NCI-H82 treated with DMSO at 0.1 percent for 48 hours (cell line): Measurements from ENCODE around the gene FARP2.
"Not testable (repeated sequence)": the region's sequence is repeated elsewhere in the genome, so short reads cannot be mapped to it uniquely, and the experiment has no call there.

ENCODE experiments used
- DNase-seq: peaks from one replicate; lab custom pipeline; 2025; ENCODE audit not compliant: unreplicated experiment; lab: John Stamatoyannopoulos, UW

The FARP2 gene

DNA sequence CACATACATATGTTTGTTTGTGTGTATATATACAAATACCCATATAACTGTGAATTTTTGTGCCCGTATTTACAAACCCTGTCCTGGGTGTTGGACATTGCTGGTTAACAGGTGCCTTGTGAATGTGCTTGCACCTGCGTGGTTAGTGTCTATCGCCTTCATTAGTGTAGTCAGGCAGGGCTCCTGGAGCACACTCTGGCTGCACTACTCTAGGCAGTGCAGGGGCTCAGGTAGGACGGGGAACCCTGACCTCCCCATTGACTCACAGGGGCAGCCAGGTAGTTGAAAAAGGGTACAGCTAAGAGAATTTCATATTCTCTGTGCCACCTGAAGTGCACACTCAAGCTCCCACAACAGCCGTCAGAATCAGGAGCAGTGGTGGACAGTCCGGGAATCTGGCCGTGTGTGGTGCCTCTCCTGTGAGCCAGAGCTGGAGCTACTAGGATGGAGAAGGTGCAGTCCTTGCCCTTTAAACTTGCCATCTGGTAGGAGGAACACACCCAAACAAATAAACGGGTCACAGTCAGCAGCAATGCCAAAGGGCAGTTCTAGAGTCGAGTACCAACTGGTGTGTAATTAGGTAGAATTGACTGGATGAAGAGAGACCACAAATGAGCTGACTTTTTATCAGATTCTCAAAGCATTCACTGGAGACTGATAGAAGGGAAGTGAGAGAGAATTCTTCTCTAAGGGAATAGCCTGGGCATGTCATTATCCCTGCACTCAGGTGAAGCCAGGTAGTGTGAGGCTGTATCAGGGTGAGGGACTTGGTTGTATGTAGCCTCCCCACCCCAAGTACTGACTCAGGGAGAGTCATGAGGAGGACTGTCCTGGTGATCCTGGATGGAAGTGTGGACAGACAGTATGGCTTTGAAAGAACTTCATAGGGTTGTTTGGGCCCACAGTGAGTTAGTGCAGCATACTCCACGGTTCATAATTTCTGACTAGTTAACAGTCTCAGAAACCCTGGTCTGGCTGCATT is 44.1 kb downstream of the FARP2 start:
- no peak for DNase-seq

DNA sequence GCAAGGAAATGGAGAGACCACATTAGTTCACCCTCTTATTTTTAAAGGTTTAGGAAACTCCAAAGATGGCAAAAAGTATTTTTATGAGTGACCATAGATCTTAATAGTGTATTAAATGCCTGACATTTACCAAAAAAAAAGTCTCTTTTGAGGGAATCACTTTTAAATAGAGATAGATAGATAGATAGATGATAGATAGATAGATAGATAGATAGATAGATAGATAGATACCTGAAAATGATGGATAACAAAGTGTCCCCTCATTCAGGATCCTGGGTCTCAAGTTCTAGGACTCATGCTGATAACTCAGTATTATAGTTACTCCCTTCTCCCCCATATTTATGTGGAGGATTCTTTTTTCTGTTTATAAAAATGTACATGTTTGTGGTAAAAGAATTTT is 52.8 kb downstream of the FARP2 start:
- no peak for DNase-seq

DNA sequence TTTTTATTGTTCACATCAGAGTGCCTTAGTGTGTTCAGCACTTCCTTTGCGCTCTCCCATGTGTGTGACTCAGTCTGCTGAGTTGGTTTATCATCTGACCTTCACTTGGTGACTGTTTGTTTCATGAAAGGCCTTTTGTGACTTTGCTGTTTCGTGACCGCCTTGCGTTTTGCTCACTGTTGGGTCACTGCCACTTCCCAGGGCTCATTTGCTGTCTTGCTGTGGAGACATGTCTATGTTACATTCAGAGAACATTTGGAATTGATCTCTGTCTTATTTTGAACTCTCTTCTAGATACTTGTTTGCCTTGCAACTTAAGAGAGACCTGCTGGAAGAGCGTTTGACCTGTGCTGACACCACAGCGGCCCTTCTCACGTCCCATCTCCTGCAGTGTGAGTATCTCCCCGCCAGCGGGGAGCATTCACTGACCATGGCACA is 54.7 kb downstream of the FARP2 start:
- no peak for DNase-seq

DNA sequence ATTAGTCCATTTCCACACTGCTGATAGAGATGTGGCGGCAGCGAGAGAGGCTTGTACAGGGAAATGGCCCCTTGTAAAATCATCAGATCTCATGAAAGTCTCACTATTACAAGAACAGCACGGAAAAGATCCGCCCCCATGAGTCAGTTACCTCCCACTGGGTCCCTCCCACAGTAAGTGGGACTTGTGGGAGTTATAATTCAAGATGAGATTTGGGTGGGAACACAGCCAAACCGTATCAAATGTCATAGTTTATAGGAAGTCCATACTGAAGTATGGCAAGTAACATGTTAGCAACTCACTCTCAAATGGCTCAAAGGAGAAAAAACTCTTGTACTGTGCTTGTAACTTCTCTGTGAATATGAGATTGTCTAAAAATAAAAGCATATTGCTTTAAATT is 56.1 kb downstream of the FARP2 start:
- DNase-seq = no peak

DNA sequence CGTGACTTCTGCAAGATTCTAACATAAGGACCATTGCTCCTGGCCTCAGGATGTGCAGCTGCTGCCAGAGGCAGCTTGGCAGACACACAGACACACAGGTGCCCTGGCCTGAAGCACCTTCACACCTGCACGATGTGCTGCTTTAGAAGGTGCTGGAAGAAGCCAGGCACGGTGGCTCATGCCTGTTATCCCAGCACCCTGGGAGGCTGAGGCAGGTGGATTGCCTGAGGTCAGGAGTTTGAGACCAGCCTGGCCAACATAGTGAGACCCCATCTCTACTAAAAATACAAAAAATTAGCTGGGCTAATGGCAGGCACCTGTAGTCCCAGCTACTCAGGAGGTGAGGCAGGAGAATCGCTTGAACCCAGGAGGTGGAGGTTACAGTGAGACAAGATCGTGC is 57.4 kb downstream of the FARP2 start:
- DNase-seq = not testable (repeated sequence)

DNA sequence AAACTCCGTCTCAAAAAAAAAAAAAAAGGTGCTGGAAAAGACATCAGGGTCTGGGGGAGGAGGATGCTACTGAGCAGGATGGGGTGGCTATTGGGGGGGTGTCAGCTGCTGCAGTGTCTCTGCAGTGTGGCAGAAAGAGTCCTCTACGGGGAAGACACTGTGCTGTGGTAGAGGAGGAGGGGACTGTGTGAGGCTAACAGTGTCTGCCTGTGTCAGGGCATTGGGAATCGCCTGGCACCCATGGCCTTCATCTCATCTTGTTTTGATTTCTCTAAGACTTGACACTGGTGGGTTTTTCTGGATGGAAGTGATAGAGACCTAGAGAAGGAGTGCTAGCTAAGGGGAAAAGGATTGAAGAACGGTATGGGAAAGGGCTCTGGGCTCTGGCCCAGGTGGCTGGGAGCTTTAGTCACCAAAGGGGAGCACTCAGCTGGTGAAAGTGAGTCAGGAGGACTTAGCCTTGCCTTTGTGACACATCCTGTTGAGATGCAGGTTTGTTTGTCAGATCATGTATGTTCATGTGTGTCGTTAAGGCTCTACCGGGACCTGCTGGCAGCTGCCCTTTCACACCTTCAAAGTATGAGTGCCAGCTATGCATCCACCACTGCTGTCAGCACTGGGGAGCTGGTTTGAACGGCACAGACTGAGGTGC is 58.0 kb downstream of the FARP2 start:
- DNase-seq = no peak

DNA sequence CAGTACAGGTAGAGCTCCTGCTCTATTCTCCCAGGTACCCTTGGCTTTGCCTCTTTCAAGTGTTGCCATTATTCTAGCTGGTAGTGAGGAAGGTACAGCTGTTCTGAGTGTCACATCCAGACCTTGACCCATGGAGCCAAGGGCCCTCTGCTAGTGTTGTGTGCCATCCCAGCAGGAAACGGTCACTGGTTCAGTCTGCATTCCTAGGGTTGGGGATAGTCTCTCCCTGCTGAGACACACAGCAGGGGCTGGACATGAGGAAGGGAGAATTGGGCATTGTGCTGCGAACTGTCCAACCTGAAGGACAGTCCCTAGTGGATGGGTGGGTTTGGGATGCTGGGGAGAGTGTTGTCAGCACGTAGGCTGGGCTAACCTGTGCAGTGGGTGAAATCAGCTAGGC is 59.1 kb downstream of the FARP2 start:
- no peak for DNase-seq

DNA sequence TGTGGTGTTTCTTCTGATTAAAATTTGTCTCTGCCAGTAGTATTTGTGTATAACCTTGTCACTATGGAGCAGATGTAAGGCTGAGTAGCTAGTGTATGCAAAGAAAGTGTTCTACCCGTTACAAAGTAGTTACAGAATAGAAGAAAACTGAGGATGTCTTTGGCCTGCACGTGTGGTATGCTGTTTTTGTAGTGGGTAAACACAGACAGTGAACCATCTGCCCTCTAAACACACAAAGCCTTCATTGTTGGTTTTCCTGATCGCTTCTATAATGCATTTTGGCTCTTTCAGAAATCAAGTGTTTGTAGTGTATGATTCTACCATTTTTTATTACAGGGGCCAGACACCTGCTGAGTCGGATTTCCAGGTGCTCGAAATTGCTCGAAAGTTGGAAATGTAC is 61.5 kb downstream of the FARP2 start:
- no peak for DNase-seq

DNA sequence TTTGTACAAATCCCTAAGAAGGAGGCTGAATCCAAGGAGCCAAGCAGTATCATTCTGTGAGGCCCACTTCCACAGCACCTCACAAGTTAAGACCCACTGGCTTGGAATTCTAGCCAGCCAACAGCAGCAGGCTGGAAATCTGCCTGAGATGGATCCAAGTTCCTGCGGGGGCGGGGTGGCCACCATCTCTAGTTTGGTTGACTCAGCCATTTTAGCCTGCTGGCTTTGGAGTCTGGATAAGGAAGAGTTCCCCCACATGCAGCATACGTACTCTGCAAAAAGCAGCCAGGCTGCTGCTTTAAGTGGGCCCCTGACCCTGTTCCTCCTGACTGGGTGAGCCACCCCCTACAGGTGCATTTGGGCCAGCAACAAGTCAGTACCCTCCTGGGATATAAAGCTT is 65.2 kb downstream of the FARP2 start:
- DNase-seq = no peak

DNA sequence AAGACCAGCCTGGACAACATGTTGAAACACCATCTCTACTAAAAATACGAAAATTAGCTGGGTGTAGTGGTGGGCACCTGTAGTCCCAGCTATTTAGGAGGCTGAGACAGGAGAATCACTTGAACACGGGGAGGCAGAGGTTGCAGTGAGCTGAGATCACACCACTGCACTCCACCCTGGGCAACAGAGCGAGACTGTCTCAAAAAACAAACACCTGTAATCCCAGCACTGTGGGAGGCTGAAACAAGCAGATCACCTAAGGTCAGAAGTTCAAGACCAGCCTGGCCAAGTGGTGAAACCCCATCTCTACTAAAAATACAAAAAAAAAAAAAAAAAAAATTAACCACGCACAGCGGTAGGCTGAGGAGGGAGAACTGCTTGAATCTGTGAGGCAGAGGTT is 65.9 kb downstream of the FARP2 start:
- DNase-seq = not testable (repeated sequence)

DNA sequence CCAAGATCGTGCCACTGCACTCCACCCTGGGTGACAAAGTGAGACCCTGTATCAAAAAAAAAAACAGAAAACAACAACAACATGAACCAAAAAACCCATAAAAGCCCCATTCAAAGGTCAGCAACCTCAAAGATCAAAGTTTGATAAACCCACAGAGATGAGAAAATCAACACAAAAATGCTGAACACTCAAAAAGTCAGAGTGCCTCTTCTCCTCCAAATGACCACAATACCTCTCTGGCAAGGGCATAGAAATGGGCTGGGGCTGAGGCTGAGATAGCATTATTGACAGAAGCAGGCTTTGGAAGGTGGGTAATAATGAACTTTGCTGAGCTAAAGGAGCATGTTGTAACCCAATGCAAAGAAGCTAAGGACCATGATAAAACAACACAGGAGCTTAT is 66.3 kb downstream of the FARP2 start:
- DNase-seq = no peak

DNA sequence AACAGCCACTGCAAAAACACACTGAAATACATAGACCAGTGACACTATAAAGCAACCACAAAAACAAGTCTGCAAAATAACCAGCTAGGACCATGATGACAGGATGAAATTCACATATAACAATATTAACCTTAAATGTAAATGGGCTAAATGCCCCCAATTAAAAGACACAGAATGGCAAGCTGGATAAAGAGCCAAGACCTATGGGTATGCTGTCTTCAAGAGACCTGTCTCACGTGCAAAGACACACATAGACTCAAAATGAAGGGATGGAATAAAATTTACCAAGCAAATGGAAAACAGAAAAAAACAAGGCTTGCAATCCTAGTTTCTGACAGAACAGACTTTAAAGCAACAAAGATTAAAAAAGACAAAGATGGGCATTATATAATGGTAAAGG is 67.4 kb downstream of the FARP2 start:
- DNase-seq = not testable (repeated sequence)

DNA sequence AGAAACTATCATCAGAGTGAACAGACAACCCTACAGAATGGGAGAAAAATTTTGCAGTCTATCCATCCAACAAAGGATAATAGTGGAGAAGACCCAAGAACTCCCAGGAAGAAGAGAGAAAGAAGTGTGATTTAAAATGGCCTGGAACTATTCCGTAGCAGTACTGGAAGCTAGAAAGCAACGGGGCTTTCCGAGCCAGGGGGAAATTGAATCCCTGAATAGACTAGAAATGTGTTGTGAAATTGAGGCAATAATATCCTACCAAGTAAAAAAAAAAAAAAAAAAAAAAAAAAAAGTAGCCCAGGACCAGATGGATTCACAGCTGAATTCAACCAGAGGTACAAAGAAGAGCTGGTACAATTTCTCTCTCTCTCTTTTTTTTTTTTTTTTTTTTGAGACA is 69.3 kb downstream of the FARP2 start:
- no peak for DNase-seq

DNA sequence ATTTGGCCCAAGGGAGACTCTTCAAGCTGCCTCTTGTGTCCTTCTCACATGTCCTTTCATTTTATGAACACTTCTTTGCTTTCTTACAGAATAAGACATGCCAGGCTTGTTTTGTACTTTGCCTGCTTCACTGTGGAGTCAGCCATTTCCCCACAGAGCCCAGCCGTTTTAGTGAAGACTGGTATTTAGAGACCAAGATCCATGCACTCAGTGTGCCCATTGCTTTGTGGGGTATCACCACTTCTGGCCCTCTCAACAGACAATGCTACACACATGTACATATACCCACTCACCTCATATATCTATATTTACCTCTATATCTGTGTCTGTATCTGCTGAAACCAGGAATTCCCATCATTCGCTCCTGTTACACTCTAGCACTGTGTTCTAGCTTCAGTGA is 74.1 kb downstream of the FARP2 start:
- DNase-seq = no peak

DNA sequence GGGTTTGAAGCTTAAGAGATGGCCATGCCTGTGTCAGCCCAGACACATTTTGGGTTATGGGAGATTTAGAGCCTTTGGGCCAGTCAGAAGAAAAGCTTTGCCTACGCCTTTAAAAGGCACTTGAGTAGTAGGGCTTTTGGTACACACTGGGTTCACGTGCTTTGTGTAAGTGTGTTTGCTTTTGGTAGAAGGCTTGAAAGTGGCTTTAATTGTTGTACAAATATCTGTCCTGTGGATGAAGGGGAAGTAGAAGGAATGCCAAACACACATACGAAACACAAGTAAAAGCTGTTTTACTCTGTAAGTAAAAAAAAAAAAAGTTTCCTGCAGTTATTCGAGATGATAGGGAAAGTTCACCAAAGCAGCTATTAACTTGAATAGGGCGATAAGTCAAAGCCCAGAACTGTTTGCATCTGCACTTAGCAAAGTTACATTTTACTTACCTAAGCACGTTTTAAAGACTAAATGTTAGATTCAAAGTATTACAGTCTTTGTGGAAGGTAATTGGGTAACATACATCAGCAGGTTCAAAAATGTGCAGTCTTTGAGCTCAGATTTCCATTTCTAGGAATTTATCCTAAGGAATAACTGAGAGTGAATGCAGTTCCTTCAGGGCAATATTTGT is 76.9 kb downstream of the FARP2 start:
- DNase-seq = no peak

DNA sequence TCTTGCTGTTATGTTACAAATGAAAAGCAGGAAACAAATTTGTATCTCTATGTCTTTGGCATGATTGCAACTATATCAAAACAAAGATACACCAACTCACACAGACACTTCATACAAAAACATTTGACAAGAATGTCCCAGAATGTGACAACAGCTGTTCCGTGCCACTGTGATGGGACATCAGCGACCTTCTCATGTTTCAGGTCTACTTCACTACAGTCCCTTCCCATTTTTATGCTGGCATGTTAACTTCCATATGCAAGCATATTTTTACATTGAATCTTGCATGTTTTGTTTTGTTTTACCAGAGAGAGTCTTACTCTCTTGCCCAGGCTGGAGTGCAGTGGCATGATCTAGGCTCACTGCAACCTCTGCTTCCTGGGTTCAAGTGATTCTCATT is 81.1 kb downstream of the FARP2 start:
- DNase-seq = no peak

DNA sequence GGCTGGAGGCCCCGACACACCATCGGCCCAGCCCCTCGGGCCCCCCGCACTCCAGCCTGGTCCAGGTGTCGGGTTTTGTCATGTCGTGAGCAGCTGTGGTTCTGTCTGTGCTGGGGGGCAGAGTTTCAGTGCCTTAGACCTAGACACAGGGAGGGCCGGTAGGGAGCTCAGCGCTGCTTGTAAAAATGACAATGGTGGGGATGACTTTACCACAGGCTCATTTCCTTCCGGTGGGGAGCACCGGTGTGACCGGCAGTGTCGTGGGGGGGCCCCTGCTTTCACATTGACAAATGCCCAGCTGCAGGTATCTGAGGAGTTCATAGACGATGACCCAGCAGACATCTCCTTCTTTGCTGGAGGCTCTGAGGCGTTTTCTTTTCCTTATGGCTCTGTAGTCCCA is 85.4 kb downstream of the FARP2 start:
- DNase-seq = no peak

DNA sequence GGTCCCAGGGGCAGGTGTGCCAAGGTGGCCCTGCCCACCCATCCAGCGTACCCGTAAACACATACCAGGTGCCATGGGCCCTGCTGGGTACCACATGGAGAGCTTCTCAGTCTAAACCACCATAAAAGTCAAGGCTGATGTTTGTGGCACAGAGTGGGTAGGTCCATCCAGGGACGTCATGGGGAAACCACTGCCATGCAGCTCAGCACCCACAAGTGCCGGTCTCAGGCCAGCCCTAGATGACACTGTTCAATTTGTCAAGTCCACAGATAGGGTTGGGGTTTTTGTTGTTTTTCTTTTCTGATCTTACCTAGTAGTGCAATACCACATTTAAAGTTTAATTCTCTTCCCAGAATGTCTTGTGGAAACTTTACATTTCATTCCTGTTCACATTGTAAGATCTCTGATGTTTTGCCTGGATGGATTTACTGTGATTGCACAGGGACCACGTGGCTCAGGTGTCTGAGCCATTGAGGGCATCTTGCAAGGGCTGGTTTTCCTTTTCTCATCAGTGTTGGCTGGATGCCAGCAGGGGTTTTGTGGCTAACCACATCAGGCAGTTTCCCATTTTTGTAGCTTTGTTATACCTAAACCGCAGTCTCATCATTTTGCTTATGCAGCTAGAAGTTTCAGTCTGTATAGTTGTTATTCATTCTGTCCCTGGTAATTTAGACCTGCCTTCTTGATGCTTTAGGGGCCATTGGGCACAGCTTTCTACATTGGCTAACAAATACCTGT is 87.6 kb downstream of the FARP2 start:
- DNase-seq = no peak

DNA sequence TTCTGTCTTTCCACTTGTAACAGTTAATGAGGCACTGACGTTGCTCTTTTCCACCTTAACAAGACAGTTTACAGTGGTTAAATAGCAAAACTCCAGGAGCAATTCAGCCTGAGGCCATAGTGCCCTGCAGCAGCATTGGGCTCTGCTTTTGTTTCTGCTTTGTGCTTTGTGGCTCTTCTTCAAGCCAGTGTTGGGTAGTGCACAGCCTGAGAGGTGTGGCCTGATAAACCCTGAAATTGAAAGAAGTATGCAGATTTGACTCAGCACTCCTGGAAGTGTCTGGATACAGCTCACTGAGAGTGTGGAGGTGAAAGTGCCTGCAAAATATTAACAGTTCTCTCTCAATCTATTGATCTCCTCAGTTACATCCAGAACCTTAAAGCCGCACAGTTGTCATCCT is 89.3 kb downstream of the FARP2 start:
- DNase-seq = no peak

DNA sequence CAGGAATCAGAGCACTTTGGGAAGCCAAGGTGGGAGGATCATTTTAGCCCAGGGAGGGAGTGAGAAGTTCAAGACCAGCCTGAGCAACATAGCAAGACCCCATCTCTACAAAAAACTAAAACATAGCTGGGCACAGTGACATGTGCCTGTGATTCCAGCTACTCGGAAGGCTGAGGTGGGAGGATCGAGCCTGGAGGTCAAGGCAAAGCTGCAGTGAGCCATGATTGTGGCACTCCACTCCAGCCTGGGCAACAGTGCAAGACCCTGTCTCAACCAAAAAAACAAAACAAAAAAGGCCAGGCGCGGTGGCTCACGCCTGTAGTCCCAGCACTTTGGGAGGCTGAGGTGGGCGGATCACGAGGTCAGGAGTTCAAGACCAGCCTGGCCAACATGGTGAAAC is 94.0 kb downstream of the FARP2 start:
- not testable (repeated sequence) for DNase-seq

DNA sequence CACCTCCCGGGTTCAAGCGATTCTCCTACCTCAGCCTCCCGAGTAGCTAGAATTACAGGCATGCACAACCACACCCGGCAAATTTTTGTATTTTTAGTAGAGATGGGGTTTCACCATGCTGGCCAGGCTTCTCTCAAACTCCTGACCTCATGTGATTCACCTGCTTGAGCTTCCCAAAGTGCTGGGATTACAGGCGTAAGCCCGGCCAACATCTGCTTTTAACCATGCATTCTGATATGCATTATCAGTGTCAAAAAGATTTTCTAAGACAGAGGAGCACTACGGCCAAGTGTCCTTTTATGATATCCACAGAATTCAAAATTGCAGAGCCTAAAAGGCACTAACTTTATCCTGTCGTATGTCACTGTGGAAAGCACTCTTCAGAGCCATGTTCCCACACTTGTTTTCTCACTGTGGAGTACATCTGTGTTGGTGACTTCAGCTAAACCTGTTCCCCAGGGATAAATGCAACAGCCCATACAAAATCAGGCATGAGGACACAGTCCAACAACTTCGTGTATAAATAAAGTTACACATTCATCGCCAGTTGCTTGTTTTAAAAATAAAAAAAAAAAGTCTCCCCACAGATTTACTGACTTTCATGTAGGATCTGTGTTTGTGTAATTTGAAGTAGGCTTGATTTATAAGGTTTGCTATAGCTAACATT is 95.9 kb downstream of the FARP2 start:
- no peak for DNase-seq
